ENCODE results near the gene CACNA1F. TPM values are rescaled to one million over a fixed set of nuclear protein-coding genes. Genes with fewer than 3 reads are reported as not detected.

CACNA1F gene
- total and polyA plus RNA-seq, 9 of the 15 experiments (the other 6 are each of a cell fraction or from before 2014, with no cell fraction given), result under 0.01 to 0.41 (median 0.03) TPM; not detected in 3

DNA sequence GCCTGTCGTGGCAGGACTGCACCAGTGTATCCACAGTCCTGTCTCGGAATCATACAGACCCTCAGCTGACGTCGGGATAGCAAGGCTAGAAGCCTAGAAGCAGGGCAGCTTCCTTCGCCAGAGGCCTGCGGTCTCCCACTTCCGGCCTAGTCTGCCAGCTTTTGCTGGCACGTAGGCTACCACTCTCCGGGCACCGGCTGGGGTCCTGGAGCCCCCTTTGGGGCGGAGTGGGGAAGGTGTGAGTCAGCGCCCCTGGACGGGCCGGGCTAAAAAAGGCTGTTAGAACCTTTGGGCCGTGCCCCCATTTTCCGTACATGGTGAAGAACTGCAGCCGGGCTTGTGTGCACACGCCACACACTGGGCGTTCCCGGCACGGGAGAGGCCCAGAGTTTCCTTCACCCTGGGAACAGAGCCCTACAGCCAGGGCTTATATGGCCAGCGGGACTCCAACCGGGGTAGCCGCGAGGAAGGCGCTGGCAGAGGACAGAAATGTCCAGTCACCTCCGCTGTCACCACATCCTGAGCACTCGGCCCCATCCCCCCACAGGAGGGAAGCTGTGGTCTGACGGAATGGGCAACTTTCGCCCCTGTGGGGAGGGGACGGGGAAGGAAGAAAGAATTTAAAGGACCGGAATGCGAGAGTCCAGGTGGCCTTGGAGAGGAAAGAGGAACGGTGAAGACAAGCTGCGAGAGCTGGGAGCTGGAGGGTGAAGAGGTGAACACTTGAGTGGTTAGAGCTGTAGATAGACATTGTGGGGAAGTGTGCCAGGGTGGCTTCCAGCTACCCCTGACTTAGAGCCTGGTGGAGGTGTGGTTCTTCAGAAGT, 66.0 kb downstream of the CACNA1F start (continued):
- TF ChIP-seq, protein P1, sequence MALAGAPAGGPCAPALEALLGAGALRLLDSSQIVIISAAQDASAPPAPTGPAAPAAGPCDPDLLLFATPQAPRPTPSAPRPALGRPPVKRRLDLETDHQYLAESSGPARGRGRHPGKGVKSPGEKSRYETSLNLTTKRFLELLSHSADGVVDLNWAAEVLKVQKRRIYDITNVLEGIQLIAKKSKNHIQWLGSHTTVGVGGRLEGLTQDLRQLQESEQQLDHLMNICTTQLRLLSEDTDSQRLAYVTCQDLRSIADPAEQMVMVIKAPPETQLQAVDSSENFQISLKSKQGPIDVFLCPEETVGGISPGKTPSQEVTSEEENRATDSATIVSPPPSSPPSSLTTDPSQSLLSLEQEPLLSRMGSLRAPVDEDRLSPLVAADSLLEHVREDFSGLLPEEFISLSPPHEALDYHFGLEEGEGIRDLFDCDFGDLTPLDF (CRISPR knock-in tag; IDR thresholded peaks at IDR 0.05), result no peak
- TF ChIP-seq ATF3 (IDR thresholded peaks at IDR 0.05) (peak; percentile 43; the same call in 1 of the 2 replicates), ATF3 (CRISPR knock-in tag; conservative IDR thresholded peaks at IDR 0.05) (no peak), CTBP1 (IDR thresholded peaks at IDR 0.05; ENCODE audit: borderline replicate concordance) (peak; percentile 79), TBP (optimal IDR thresholded peaks at IDR 0.05; ENCODE audit: low read depth, low read length) (peak; percentile 64), BHLHE40 (IDR thresholded peaks at IDR 0.05; ENCODE audit: low read length) (peak; percentile 82), CREM (IDR thresholded peaks at IDR 0.05; ENCODE audit: low read depth) (peak; percentile 51; the same call in 1 of the 2 replicates), TCF15 (CRISPR knock-in tag; IDR thresholded peaks at IDR 0.05) (no peak), TAF1 (IDR thresholded peaks at IDR 0.05; ENCODE audit: control insufficient read depth, extremely low read depth, insufficient read depth, low read length, severe bottlenecking) (peak; percentile 71), EP300 (IDR thresholded peaks at IDR 0.05; ENCODE audit: low read length) (peak; percentile 75), ZNF146 (CRISPR knock-in tag; IDR thresholded peaks at IDR 0.05; ENCODE audit: unreplicated experiment) (no peak), ERF (CRISPR knock-in tag; IDR thresholded peaks at IDR 0.05) (peak; percentile 8; the same call in 1 of the 2 replicates), ZNF134 (CRISPR knock-in tag; conservative IDR thresholded peaks at IDR 0.05) (no peak), ELK1 (CRISPR knock-in tag; IDR thresholded peaks at IDR 0.05) (no peak)
- TF ChIP-seq, protein P2, sequence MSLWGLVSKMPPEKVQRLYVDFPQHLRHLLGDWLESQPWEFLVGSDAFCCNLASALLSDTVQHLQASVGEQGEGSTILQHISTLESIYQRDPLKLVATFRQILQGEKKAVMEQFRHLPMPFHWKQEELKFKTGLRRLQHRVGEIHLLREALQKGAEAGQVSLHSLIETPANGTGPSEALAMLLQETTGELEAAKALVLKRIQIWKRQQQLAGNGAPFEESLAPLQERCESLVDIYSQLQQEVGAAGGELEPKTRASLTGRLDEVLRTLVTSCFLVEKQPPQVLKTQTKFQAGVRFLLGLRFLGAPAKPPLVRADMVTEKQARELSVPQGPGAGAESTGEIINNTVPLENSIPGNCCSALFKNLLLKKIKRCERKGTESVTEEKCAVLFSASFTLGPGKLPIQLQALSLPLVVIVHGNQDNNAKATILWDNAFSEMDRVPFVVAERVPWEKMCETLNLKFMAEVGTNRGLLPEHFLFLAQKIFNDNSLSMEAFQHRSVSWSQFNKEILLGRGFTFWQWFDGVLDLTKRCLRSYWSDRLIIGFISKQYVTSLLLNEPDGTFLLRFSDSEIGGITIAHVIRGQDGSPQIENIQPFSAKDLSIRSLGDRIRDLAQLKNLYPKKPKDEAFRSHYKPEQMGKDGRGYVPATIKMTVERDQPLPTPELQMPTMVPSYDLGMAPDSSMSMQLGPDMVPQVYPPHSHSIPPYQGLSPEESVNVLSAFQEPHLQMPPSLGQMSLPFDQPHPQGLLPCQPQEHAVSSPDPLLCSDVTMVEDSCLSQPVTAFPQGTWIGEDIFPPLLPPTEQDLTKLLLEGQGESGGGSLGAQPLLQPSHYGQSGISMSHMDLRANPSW (CRISPR knock-in tag; IDR thresholded peaks at IDR 0.05), result no peak
- TF ChIP-seq, protein P3, sequence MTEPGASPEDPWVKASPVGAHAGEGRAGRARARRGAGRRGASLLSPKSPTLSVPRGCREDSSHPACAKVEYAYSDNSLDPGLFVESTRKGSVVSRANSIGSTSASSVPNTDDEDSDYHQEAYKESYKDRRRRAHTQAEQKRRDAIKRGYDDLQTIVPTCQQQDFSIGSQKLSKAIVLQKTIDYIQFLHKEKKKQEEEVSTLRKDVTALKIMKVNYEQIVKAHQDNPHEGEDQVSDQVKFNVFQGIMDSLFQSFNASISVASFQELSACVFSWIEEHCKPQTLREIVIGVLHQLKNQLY (CRISPR knock-in tag; conservative IDR thresholded peaks at IDR 0.05), result no peak
- TF ChIP-seq, protein P4, sequence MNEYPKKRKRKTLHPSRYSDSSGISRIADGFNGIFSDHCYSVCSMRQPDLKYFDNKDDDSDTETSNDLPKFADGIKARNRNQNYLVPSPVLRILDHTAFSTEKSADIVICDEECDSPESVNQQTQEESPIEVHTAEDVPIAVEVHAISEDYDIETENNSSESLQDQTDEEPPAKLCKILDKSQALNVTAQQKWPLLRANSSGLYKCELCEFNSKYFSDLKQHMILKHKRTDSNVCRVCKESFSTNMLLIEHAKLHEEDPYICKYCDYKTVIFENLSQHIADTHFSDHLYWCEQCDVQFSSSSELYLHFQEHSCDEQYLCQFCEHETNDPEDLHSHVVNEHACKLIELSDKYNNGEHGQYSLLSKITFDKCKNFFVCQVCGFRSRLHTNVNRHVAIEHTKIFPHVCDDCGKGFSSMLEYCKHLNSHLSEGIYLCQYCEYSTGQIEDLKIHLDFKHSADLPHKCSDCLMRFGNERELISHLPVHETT (CRISPR knock-in tag; conservative IDR thresholded peaks at IDR 0.05 in 1 of 2, IDR thresholded peaks at IDR 0.05 in 1 of 2), result 0 out of 4 replicates have a peak, but pooled peaks of 1 of the 2 experiments have one; percentile 37
